Measurements from ENCODE around the gene LPIN2.

LPIN2 gene

GRCh38 chr18:3016585-3017297, 3.8 kb upstream of the LPIN2 start:
- no peak for DNase-seq
- Histone ChIP-seq H3K4me3 (ENCODE audit: low read depth, low read length) (no peak overlapping the region), H3K36me3 (no peaks in the 10 kb centered on the region), H3K27me3 (ENCODE audit: insufficient read depth, low read depth, severe bottlenecking) (no peaks in the 10 kb centered on the region), H3K9me3 (ENCODE audit: severe bottlenecking) (no peaks in the 10 kb centered on the region), H3K27ac (no peak overlapping the region)
- no peak for TF ChIP-seq CTCF (IDR thresholded peaks at IDR 0.05; ENCODE audit: low read depth, low read length)

GRCh38 chr18:3015851-3016250, 2.9 kb upstream of the LPIN2 start:
- H3K4me3 ChIP-seq (ENCODE audit: low read depth, low read length): no peak overlapping the region
- H3K36me3 ChIP-seq: peaks cover 9% of the 10 kb centered on the region
- H3K9me3 ChIP-seq (ENCODE audit: severe bottlenecking): no peaks in the 10 kb centered on the region
- TF ChIP-seq CTCF (IDR thresholded peaks at IDR 0.05; ENCODE audit: low read depth, low read length): no peak
- DNase-seq: no peak
- no peaks in the 10 kb centered on the region for H3K27me3 ChIP-seq (ENCODE audit: insufficient read depth, low read depth, severe bottlenecking)
- no peak overlapping the region for H3K27ac ChIP-seq

GRCh38 chr18:3015204-3015592, 2.3 kb upstream of the LPIN2 start:
- Histone ChIP-seq H3K27ac (no peak overlapping the region), H3K9me3 (ENCODE audit: severe bottlenecking) (no peaks in the 10 kb centered on the region), H3K4me3 (ENCODE audit: low read depth, low read length) (no peak overlapping the region), H3K27me3 (ENCODE audit: insufficient read depth, low read depth, severe bottlenecking) (no peaks in the 10 kb centered on the region), H3K36me3 (peaks cover 15% of the 10 kb centered on the region)
- no peak for TF ChIP-seq CTCF (IDR thresholded peaks at IDR 0.05; ENCODE audit: low read depth, low read length)
- no peak for DNase-seq

- no peak overlapping the region for H3K4me3 ChIP-seq (ENCODE audit: low read depth, low read length)
- no peak for DNase-seq
- no peak overlapping the region for H3K27ac ChIP-seq
- no peaks in the 10 kb centered on the region for H3K9me3 ChIP-seq (ENCODE audit: severe bottlenecking)
- H3K27me3 ChIP-seq (ENCODE audit: insufficient read depth, low read depth, severe bottlenecking): no peaks in the 10 kb centered on the region
- H3K36me3 ChIP-seq: peaks cover 19% of the 10 kb centered on the region
- no peak for TF ChIP-seq CTCF (IDR thresholded peaks at IDR 0.05; ENCODE audit: low read depth, low read length)
Measured at GRCh38 chr18:3014503-3015203, 1.7 kb upstream of the LPIN2 start.

- TF ChIP-seq CTCF (IDR thresholded peaks at IDR 0.05; ENCODE audit: low read depth, low read length): no peak
- peak; percentile 51 for DNase-seq
- peak overlapping the region; percentile 94 for H3K27ac ChIP-seq
- no peaks in the 10 kb centered on the region for H3K9me3 ChIP-seq (ENCODE audit: severe bottlenecking)
- H3K27me3 ChIP-seq (ENCODE audit: insufficient read depth, low read depth, severe bottlenecking): no peaks in the 10 kb centered on the region
- peak overlapping the region; percentile 58 for H3K4me3 ChIP-seq (ENCODE audit: low read depth, low read length)
- peaks cover 32% of the 10 kb centered on the region for H3K36me3 ChIP-seq
Measured at GRCh38 chr18:3012136-3013023, 564 bp downstream of the LPIN2 start.
